HepG2 (cell line): ENCODE results near the gene TMEM256. TPM values are rescaled to one million over a fixed set of nuclear protein-coding genes. Genes with fewer than 3 reads are reported as not detected.

ENCODE experiments used
- CHCHD3 ChIP-seq: sonication (generic); formaldehyde crosslinking; IDR thresholded peaks from 2 replicates; pipeline ENCODE4 v1.8.0; 2022; ENCODE audit warnings: mild to moderate bottlenecking, missing genetic modification reagents, moderate library complexity
- FOXM1 ChIP-seq: sonication (generic); formaldehyde crosslinking; IDR thresholded peaks from 2 replicates; pipeline ENCODE4 v1.5.0; 2020; ENCODE audit warnings: missing genetic modification reagents
- KDM5A ChIP-seq: fragments of 200-600 bp; sonication (generic); IDR thresholded peaks from 2 replicates; pipeline ENCODE4 v1.7.0; 2018; ENCODE audit warnings: antibody characterized with exemption, mild to moderate bottlenecking, low read length, borderline replicate concordance
- MEIS2 ChIP-seq: sonication (generic); formaldehyde crosslinking; IDR thresholded peaks from 2 replicates; pipeline ENCODE4 v1.9.0; 2021; ENCODE audit warnings: mild to moderate bottlenecking, missing genetic modification reagents
- SAP130 ChIP-seq: IDR thresholded peaks from 2 replicates; pipeline ENCODE4 v1.6.1; 2016; ENCODE audit warnings: low read depth
- TAF15 ChIP-seq: fragments of 200-400 bp; formaldehyde crosslinking; IDR thresholded peaks from one replicate; pipeline ENCODE4 v1.6.1; 2018; ENCODE audit warnings: mild to moderate bottlenecking, low read depth, low read length; ENCODE audit not compliant: poor library complexity, severe bottlenecking
- TOE1 ChIP-seq: sonication (generic); formaldehyde crosslinking; IDR thresholded peaks from 2 replicates; pipeline ENCODE4 v1.4.0; 2020; ENCODE audit warnings: mild to moderate bottlenecking, missing genetic modification reagents
- ZNF10 ChIP-seq: sonication (generic); formaldehyde crosslinking; IDR thresholded peaks from 2 replicates; pipeline ENCODE4 v1.4.0; 2020; ENCODE audit warnings: mild to moderate bottlenecking, low read depth, missing genetic modification reagents, borderline replicate concordance
- ZNF446 ChIP-seq: sonication (generic); formaldehyde crosslinking; IDR thresholded peaks from 2 replicates; pipeline ENCODE4 v1.5.0; 2020; ENCODE audit warnings: mild to moderate bottlenecking, missing genetic modification reagents
- ZNF530 ChIP-seq: sonication (generic); formaldehyde crosslinking; IDR thresholded peaks from 2 replicates; pipeline ENCODE4 v1.5.0; 2020; ENCODE audit warnings: low read depth, mild to moderate bottlenecking, missing genetic modification reagents
- ZNF547 ChIP-seq: sonication (generic); formaldehyde crosslinking; IDR thresholded peaks from 2 replicates; pipeline ENCODE4 v1.5.1; 2020; ENCODE audit warnings: mild to moderate bottlenecking, missing genetic modification reagents
- ZNF562 ChIP-seq: sonication (generic); formaldehyde crosslinking; IDR thresholded peaks from 2 replicates; pipeline ENCODE4 v1.8.0; 2022; ENCODE audit warnings: missing genetic modification reagents, borderline replicate concordance
- ZNF563 ChIP-seq: sonication (generic); formaldehyde crosslinking; IDR thresholded peaks from 2 replicates; pipeline ENCODE4 v1.8.0; 2022; ENCODE audit warnings: mild to moderate bottlenecking, moderate library complexity, missing genetic modification reagents
- ZNF746 ChIP-seq: sonication (generic); formaldehyde crosslinking; IDR thresholded peaks from 2 replicates; pipeline ENCODE4 v1.8.0; 2022; ENCODE audit warnings: mild to moderate bottlenecking, missing genetic modification reagents
- ZNF891 ChIP-seq: sonication (generic); formaldehyde crosslinking; IDR thresholded peaks from 2 replicates; pipeline ENCODE4 v1.5.0; 2020; ENCODE audit warnings: mild to moderate bottlenecking, missing genetic modification reagents
- ZSCAN30 ChIP-seq: sonication (generic); formaldehyde crosslinking; IDR thresholded peaks from 2 replicates; pipeline ENCODE4 v1.5.0; 2020; ENCODE audit warnings: mild to moderate bottlenecking, missing genetic modification reagents
- polyA plus RNA-seq, 8 experiments: library from polyadenylated mRNA; depleted of rRNA in 3 of 8; stranded (reverse) in 7 of 8; unstranded in 1 of 8; fragments of >200 nt; fragmentation: Illumina TruSeq in 4 of 8; extraction: Trizol in 4 of 8; gene quantifications; 2 replicates each; pipeline versions ENCODE4 v1.2.1 to v1.2.3, GENCODE V29; 2011 to 2016; ENCODE audit warnings: low read depth in 4 of 8, missing spikeins in 1 of 8, mixed read lengths in 1 of 8; ENCODE audit not compliant: insufficient read depth in 1 of 8
- total RNA-seq, 5 experiments: library from RNA; depleted of rRNA; stranded (reverse); fragments of >200 nt; fragmentation: Illumina TruSeq; extraction: Trizol; gene quantifications; 2 replicates each; pipeline ENCODE4 v1.2.3, GENCODE V29; 2016; ENCODE audit warnings: low read depth in 1 of 5
- TF ChIP-seq, protein P1 (sequence below): sonication (generic); formaldehyde crosslinking; IDR thresholded peaks from 2 replicates; pipeline ENCODE4 v1.4.0; 2020; ENCODE audit warnings: missing genetic modification reagents, borderline replicate concordance
- TF ChIP-seq, protein P2 (sequence below): sonication (generic); formaldehyde crosslinking; IDR thresholded peaks from 2 replicates; pipeline ENCODE4 v1.4.0; 2020; ENCODE audit warnings: missing genetic modification reagents
- TF ChIP-seq, protein P3 (sequence below): fragments of 450-650 bp; IDR thresholded peaks from 2 replicates; pipeline ENCODE4 v1.6.1; 2017
- TF ChIP-seq, protein P4 (sequence below): sonication (generic); formaldehyde crosslinking; IDR thresholded peaks from 2 replicates; pipeline ENCODE4 v1.4.0; 2020; ENCODE audit warnings: missing genetic modification reagents, low read depth, mild to moderate bottlenecking, borderline replicate concordance
- TF ChIP-seq, protein P5 (sequence below): sonication (generic); formaldehyde crosslinking; IDR thresholded peaks from 2 replicates; pipeline ENCODE4 v1.4.0; 2020; ENCODE audit warnings: missing genetic modification reagents; ENCODE audit errors: not compliant biosample characterization

Gene TMEM256
- total and polyA plus RNA-seq, 2 of the 13 experiments (the other 11 are each of a cell fraction or from before 2014, with no cell fraction given): 231 to 252 TPM

DNA sequence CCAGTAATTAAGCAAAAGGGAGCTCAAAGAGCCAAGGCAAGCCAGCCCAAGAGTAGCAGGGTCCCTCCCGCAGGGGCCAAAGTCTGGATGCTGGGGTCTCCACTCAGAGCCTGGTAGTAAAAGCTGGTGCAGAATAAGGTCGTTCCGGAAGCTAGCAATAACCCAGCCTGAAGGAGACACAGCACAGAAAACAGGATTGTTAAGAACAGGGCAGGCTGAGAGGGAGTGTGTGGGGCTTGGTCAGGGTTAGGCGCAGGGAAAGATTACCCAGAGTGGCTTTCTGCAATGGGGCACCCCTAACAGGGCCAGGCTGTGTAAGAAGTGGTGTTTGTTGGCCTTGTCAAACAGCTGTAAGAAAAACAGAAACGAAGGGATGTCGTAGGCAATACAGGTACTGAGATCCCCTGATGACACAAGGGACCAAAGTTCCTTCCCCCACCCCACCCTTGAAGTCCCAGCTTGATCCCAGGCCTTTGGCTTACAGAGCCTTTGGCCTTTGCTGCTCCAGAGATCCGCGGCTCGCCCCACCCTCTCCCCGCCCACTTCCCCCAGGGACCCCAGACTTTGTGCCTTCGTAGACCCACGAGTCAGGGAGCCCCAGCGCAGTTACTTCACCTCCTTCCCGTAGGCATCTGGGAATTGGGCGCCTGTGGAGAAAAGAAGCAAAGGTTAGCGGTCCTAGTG lies 712 bp downstream of the TMEM256 start (continued):
- TF ChIP-seq ZSCAN30 (CRISPR knock-in tag): no peak
- peak; percentile 28; the same call in 1 of the 2 replicates for TF ChIP-seq KDM5A
- TF ChIP-seq MEIS2: no peak
- no peak for TF ChIP-seq ZNF562
- TF ChIP-seq, protein P1, sequence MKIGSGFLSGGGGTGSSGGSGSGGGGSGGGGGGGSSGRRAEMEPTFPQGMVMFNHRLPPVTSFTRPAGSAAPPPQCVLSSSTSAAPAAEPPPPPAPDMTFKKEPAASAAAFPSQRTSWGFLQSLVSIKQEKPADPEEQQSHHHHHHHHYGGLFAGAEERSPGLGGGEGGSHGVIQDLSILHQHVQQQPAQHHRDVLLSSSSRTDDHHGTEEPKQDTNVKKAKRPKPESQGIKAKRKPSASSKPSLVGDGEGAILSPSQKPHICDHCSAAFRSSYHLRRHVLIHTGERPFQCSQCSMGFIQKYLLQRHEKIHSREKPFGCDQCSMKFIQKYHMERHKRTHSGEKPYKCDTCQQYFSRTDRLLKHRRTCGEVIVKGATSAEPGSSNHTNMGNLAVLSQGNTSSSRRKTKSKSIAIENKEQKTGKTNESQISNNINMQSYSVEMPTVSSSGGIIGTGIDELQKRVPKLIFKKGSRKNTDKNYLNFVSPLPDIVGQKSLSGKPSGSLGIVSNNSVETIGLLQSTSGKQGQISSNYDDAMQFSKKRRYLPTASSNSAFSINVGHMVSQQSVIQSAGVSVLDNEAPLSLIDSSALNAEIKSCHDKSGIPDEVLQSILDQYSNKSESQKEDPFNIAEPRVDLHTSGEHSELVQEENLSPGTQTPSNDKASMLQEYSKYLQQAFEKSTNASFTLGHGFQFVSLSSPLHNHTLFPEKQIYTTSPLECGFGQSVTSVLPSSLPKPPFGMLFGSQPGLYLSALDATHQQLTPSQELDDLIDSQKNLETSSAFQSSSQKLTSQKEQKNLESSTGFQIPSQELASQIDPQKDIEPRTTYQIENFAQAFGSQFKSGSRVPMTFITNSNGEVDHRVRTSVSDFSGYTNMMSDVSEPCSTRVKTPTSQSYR: peak; percentile 54; the same call in 1 of the 2 replicates
- TF ChIP-seq, protein P2, sequence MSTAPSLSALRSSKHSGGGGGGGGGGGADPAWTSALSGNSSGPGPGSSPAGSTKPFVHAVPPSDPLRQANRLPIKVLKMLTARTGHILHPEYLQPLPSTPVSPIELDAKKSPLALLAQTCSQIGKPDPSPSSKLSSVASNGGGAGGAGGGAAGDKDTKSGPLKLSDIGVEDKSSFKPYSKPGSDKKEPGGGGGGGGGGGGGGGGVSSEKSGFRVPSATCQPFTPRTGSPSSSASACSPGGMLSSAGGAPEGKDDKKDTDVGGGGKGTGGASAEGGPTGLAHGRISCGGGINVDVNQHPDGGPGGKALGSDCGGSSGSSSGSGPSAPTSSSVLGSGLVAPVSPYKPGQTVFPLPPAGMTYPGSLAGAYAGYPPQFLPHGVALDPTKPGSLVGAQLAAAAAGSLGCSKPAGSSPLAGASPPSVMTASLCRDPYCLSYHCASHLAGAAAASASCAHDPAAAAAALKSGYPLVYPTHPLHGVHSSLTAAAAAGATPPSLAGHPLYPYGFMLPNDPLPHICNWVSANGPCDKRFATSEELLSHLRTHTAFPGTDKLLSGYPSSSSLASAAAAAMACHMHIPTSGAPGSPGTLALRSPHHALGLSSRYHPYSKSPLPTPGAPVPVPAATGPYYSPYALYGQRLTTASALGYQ (CRISPR knock-in tag): no peak
- TF ChIP-seq, protein P3, sequence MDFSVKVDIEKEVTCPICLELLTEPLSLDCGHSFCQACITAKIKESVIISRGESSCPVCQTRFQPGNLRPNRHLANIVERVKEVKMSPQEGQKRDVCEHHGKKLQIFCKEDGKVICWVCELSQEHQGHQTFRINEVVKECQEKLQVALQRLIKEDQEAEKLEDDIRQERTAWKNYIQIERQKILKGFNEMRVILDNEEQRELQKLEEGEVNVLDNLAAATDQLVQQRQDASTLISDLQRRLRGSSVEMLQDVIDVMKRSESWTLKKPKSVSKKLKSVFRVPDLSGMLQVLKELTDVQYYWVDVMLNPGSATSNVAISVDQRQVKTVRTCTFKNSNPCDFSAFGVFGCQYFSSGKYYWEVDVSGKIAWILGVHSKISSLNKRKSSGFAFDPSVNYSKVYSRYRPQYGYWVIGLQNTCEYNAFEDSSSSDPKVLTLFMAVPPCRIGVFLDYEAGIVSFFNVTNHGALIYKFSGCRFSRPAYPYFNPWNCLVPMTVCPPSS: no peak
- TF ChIP-seq ZNF746 (CRISPR knock-in tag): no peak
- TF ChIP-seq FOXM1 (CRISPR knock-in tag): no peak
- TF ChIP-seq, protein P4, sequence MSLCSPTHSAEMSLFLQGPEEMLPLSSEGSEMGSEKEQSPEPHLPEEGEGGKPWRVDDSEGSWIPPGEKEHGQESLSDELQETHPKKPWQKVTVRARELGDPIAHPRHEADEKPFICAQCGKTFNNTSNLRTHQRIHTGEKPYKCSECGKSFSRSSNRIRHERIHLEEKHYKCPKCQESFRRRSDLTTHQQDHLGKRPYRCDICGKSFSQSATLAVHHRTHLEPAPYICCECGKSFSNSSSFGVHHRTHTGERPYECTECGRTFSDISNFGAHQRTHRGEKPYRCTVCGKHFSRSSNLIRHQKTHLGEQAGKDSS (CRISPR knock-in tag): no peak
- no peak for TF ChIP-seq CHCHD3 (CRISPR knock-in tag)
- TF ChIP-seq ZNF446 (CRISPR knock-in tag): no peak
- TF ChIP-seq TAF15: no peak
- no peak for TF ChIP-seq ZNF547 (CRISPR knock-in tag)
- TF ChIP-seq, protein P5, sequence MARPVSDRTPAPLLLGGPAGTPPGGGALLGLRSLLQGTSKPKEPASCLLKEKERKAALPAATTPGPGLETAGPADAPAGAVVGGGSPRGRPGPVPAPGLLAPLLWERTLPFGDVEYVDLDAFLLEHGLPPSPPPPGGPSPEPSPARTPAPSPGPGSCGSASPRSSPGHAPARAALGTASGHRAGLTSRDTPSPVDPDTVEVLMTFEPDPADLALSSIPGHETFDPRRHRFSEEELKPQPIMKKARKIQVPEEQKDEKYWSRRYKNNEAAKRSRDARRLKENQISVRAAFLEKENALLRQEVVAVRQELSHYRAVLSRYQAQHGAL: no peak
- TF ChIP-seq ZNF563: no peak; the same call in 1 of the 2 replicates
- peak; percentile 83 for TF ChIP-seq SAP130 (CRISPR knock-in tag)
- TF ChIP-seq ZNF530 (CRISPR knock-in tag): no peak
- TF ChIP-seq ZNF891 (CRISPR knock-in tag): no peak
- TF ChIP-seq ZNF10: no peak
- no peak for TF ChIP-seq TOE1 (CRISPR knock-in tag)
